ENCODE data around the gene ZFP64.
A peak's percentile ranks its signal among the peaks of the same experiment; 100 is the strongest.
"Not testable (repeated sequence)": the region's sequence is repeated elsewhere in the genome, so short reads cannot be mapped to it uniquely, and the experiment has no call there.

The ZFP64 gene

DNA sequence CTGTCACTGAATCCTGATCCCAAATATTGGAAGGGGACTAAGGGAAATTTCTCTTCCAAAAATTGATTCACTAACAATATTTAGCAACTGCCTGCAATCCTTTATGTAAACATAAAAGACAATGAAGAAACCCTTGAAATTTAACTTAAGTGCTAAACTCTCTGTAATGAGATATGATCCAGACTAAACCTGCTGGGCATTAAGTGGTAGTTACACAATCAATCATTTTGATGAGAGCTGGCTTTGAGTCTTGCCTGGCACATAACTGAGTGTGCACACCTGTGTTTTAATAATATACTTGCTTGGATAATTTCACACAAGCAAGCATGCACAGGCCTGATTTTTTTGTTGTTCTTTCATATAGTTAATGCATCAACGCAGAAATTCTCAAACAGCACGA, 9.8 kb upstream of the ZFP64 start:
- no peak for DNase-seq (ENCODE audit: low spot score)

DNA sequence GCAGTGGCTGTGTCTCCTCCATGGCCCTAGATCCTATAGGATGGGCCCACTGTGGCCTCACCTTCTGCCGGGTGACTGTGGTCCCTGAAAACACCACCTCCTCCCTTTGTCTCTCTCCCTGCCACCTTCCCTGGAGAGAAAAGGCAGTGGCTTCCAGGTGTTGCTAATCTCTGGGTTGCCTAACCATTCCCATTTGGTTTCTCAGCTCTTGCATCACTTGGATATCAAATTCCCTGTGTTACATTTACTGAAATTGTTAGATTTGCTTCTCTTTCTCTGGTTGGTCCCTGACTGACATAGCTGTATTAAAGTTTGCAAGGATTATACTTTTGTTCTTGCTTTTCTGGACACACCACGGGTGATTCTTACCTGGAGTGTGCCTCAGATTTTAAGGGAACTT, 9.3 kb upstream of the ZFP64 start:
- no peak for DNase-seq (ENCODE audit: low spot score)

DNA sequence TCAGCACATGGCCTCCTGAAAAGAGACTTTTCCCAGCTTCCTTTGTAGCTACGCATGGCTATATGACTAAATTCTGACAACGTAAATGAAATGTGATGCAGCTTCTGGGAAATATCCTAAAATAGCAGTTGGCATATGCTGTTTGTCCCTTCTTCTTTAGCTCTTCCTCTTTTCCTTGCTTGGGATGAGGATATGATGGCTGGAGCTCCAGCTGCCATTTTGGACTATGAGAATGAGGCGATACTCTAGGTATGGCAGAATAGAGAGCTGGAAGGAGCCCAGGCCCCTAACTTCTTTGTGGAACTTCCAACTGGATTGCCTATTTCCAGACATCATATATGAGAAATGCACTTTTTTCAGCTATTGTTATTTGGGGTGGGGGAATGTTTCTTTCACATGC, 5.3 kb upstream of the ZFP64 start:
- DNase-seq (ENCODE audit: low spot score): no peak

DNA sequence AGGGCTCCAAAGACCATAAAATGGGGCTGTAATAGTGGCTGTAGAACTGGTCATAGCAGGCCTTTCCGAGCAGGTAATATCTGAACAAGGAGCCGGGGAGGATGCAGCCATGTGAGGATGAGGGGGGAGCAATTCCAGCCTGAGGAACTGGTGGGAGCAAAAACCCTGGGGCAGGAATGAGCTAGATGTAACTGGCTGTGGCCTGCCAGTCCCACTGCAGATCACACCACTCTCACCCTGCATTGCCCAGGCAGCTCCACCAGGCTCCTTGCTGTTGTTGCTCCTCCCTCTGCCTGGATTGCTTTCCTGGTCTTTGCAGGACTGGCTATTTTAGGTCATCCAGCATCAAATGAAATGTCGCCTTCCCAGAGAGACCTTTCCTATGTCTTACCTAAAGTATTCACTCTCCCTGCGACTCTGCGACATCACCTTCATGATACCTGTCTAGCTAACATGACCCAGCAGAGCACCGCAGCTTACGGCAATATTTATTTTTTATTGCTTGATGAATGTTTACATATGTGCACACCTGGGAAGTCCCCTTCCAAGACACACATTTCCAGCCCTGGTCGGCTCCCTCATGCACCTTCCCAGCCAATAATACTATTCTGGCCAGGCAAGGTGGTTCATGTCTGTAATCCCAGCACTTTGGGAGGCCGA, 2.4 kb upstream of the ZFP64 start:
- DNase-seq (ENCODE audit: low spot score): no peak

GRCh38 chr20:52193133-52193532, 1.6 kb upstream of the ZFP64 start:
- no peak for DNase-seq (ENCODE audit: low spot score)

DNA sequence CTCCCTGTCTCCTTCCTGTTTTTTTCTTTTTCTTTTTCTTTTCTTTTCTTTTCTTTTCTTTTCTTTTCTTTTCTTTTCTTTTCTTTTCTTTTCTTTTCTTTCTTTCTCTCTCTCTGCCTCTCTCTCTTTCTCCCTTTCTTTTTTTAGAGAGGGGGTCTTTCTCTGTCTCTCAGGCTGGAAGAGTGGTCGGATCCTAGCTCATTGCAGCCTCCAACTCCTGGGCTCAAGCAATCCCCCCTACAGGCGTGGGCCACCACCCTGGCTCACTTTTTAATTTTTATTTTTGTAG, 1.1 kb upstream of the ZFP64 start:
- DNase-seq (ENCODE audit: low spot score): not testable (repeated sequence)

DNA sequence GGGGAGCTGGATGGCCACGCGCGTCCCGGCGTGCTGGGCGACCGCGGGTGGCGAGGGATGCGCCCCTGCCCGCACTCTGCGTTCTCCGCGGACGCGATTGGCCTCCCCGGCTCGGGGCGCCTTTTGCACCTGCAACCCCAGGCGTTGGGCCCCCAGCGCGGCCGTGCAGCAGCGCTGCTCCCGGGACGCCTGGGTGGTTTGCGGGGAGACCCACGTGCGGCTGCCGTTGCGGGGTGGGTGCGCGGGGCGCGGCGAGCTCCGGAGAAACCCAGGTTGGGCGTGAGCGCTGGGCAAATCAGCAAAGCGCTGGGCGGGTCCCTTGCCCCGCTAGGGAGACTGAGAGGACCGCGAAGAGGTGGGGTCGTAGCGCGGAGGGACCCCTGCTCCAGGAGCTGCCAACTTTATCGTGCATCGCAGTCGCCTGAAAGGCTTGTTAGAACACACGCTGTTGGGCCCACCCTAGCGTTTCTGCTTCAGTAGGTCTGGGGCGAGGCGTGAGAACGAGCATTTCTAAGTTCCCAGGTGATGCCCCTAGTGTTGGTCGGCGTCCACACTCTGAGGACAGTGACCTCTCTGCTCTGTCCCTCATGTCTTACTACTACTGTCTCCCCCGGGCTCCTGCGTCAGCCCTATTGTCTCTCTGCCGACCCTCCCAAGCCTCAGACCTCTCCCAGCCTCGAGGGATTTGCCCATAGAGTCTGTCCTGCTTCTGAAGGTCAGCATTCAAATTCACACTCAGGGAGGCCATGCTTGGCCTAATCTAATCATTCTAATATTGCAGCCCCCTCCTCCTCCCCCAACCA, 538 bp upstream of the ZFP64 start:
- DNase-seq (ENCODE audit: low spot score): no peak

GRCh38 chr20:52190437-52191131, 995 bp downstream of the ZFP64 start:
- peak; percentile 24 for DNase-seq (ENCODE audit: low spot score)

GRCh38 chr20:52181766-52182165, 9.8 kb downstream of the ZFP64 start:
- DNase-seq (ENCODE audit: low spot score): no peak

GRCh38 chr20:52180180-52180840, 11.3 kb downstream of the ZFP64 start:
- no peak for DNase-seq (ENCODE audit: low spot score)

DNA sequence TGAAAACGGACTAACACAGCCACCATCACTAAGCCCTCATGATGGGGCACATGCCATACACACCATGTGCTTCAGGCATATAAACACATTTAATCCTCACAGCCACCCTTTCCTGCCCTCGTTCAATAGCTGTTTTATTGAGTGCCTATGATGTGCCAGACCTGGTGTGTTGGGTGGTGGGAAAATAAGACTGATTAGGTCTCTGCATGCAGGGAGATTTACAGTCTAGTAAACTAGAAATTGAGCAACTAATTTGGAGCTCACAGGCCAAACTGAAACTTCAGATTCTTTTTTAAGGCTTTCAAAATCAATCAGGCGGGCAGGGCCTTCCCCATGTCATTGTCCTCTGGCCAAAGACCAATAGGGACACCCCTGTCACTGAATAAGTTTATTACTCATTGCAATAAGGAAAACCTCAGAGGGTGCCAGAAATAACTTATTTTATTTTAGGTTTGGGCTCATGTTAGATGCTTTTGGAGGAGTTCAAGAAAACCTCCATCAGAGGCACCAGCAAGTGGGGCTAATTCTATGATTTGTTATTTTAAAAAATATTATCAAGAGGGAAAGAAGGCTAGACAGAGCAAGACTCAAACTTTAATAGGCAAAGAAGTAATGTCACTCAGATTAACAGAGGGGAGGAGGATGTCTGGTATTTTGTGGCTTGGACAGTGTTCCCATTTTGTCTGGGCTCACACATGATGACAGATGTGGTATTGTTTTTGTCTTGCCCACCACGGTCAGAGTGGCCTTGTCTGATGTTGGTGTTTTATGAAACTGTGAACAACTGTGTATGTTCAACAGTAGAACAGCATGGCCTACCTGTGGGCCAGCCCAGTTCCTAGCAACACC, 12.0 kb downstream of the ZFP64 start:
- DNase-seq (ENCODE audit: low spot score): no peak

DNA sequence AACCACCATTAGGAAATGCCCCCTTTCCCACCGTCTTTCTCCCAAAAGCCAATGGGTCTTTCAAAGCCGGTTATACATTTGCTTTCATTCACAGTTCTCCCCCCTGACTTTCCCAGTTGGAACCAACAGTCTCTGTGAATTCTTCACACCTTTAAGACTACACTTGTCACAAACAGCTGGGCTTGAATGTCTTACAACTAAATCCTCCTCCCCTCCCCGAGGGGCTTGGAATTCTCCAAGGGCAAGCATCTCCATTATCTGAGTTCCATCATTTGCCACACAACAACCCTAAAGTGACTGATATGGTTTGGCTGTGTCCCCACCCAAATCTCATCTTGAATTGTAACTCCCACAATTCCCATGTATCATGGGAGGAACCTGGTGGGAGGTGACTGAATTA, 12.9 kb downstream of the ZFP64 start:
- no peak for DNase-seq (ENCODE audit: low spot score)

- no peak for DNase-seq (ENCODE audit: low spot score)
These were observed 15.7 kb downstream of the ZFP64 start for GRCh38 chr20:52175840-52176239.

DNA sequence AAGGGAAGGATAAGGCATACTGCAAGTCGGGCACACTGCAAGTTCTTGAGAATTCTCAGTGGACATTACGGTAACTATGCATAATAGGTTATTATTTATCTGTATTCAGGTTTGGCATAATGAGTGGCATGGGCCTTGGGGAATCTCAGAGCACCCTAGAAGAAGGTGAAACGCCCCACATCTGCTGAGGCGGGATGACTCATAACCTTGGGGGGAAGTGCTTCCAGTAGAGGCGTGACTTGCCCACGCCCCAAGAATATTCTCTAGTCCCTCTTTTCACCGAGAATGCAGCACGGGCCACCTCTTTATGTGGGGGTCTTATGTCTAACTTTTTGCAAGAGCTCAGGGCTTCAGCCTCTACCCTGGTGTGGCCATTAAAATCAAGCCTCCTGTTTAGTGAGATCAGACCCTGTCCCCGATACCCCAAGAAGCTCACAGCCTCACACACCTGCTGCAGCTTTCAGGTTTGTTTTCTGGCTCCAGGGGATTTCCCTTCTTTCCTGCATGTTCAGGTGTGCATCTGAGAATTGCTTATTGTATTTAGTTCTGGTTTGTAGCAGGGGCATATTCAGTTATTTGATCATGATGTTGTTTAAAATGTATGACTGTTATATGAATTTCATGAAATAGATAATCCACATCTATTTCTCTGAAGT, 19.1 kb downstream of the ZFP64 start:
- peak; percentile 49 for DNase-seq (ENCODE audit: low spot score)

- DNase-seq (ENCODE audit: low spot score): no peak
These were observed 20.6 kb downstream of the ZFP64 start for GRCh38 chr20:52171025-52171424.

GRCh38 chr20:52168116-52168515, 23.5 kb downstream of the ZFP64 start:
- DNase-seq (ENCODE audit: low spot score): no peak

DNA sequence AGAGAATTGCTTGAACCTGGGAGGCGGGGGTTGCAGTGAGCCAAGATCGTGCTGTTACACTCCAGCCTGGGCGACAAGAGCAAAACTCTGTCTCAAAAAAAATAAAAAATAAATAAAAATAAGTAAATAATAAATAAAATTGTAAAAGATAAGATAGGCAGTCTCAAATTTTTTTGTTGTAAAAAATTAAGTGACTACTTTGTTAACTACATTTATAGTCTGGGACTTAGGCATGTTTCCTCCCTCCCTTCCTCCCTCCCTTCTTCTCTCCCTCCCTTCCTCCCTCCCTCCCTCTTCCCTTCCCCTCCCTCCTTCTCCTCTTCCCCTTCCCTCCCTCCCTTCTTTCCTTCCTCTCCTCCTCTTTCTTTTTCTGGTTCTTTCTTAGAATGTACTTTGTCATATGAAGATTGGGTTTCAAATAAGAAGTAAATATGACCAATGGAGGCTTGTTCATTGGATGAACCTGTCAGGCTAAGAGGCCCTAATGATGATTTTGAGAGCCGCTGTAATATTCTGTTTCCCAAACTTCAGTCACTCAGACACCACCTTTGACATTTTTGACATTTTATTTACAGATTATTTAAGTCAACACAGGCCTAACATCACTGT, 24.2 kb downstream of the ZFP64 start:
- no peak for DNase-seq (ENCODE audit: low spot score)

DNA sequence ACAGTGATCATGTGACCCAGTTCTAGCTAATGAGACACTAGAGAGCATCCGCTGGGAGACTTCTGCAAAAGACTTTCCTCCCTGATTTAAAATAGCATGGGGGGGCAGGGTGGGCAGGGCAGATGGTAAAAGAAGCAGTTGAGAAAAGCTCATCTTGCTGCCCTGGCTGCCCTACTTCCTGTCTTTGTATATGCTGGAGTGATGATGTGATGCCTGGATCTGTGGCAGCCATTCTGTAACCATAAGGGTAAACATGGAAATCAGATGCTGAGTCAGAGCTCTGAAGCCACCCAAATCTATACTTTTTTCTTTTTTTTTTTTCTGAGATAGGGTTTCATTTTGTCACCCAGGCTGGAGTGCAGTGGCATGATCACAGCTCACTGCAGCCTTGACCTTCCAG, 25.4 kb downstream of the ZFP64 start:
- no peak for DNase-seq (ENCODE audit: low spot score)

GRCh38 chr20:52160621-52161204, 30.9 kb downstream of the ZFP64 start:
- no peak for DNase-seq (ENCODE audit: low spot score)

DNA sequence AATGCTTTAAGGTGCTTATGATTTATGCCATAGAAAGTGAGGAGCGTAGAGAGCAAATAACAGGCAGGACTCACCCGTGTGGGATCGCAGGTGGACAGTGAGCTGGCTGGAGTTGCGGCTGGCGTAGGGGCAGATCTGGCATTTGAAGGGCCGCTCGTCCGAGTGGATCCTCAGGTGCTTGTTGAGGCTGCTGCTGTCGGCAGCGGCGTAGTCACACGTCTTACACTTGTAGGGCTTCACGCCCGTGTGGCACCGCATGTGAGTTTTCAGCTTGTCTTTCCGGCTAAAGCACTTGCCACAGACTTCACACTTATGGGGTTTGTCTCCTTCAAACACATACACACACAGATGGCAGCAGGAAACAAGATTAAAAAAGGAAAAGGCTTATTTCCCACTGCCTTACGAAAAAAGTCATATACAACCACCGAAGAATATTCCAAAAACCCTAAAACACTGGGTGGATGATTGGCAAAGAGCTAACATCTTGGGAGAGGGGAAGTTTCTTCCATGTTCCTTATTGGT, 31.5 kb downstream of the ZFP64 start:
- DNase-seq (ENCODE audit: low spot score): no peak

Data from putamen (tissue), 1 donor.